ENCODE data around the gene PPARD.

PPARD gene

DNA sequence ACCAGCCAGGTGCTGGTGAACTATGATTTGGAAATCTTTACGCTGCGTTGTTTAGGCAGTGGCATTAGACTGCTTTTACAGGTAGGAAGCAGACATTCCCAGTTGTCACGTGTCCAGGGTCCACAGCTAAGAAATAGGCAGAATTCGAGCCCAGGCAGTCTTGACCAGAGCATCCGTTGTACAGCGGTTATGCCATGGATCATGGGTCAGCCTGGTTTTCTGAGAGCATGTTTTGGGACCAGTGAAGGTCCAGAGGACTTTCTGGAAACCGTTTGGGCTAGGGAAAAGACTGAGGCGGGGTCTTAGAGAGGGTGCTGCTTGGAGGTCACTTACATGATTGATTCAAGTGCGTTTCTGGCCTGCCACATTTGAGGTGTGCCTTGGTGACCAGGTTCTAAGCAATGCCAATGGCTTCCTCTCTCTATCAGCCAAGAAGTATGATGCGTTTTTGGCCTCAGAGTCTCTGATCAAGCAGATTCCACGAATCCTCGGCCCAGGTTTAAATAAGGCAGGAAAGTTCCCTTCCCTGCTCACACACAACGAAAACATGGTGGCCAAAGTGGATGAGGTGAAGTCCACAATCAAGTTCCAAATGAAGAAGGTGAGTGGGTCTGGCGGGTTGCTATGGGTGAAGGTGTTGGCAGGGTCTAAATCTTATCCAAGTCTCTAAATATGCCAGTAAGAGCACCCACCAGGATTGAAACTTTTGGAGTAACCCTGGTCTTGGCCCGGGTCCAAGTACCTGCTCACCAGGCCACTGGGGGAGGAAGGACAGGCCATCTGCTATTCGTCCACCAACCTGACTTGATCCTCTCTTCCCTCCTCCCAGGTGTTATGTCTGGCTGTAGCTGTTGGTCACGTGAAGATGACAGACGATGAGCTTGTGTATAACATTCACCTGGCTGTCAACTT lies 127.6 kb downstream of the PPARD start:
- no peak for DNase-seq

GRCh38 chr6:35470663-35471120 lies 128.3 kb downstream of the PPARD start:
- no peak for DNase-seq

GRCh38 chr6:35471836-35472345 lies 129.5 kb downstream of the PPARD start:
- DNase-seq, result no peak

DNA sequence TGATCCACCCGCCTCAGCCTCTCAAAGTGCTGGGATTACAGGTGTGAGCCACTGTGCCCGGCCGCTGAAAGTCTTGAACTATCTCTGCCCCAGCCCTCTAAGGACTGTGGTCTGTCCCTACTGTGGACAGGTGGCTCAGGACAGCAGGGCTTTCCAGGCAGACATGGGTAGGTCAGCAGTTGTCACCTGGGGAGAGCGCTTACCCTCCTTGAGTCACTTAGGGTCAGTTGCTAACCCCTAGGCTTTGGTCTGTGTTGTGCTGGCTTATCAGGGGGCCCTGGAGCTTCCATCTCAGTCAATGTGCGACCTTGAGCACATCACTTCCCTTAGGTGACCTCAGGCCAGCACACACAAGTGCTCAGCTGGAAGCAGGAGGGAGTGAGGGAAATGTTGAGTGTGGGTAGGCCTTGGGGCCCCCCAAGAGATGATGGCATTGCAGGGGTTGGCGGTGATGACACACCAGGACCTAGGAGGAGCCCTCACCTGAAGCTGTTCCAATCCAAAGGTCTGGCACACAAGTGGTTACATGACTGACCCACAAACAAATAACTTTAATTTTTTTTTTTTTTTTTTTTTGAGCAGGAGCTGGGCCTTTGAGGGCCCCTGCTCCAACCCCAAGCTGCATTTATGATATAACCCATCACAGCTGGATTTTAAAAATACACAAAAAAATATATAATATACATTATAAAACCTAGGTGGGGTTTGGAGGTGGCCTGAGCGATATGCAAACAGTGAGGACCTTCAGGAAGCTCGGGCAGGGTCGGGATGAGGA lies 130.9 kb downstream of the PPARD start:
- DNase-seq, result no peak

DNA sequence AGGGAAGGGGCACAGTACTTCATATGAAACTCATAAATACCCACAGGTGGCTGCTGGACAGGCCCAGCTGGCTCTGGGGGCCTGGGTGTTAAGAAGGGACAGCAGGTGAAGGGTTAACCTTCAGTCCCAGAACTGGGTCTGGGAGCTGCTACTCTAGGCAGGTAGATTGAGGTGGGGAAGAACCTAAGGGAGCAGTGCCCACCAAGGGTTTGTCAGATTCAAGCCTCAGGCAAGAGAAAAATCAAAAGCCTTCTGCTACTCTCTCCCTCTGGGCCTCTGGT lies 131.4 kb downstream of the PPARD start:
- no peak for DNase-seq

DNA sequence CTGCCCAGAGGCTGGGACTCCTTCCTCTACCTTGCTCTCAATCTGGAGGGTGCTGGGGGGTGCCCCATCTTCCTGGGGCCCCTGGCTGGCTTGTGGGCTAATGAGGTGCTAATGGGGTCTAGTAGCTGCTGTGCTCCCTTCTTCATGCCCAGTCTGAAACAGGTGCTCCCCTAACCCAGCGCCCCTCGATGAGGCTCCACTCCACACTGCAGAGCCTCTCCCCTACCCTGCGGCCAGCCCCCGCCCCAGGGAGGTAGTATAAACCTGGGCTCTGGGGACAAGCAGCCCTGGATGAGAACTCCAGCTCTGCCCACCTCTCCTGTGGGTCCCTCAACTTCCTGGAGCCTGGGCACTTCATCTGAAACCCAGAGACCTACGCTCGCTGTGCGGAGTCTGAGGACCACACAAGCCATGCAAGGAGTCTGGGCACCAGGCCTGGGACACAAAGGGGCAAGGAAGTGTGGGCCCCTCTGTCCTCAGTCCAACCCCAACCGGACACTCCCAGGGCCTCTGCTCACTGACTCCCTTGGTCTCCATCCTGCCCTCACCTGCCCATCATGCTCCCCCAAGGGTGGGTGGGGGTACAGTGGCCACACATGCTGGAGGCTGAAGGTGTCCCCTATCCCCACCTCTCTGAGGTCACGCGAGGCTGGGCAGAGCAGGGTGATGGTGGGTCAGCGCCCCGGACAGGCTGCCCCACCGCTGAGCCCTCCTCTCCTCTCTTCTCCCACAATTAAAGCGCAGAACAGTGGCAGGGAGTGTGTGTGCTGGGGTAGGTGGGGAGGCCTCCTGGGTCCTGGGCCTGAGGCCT lies 132.0 kb downstream of the PPARD start:
- no peak for DNase-seq

- no peak for DNase-seq
Measured at GRCh38 chr6:35474942-35475570, 132.7 kb downstream of the PPARD start.

DNA sequence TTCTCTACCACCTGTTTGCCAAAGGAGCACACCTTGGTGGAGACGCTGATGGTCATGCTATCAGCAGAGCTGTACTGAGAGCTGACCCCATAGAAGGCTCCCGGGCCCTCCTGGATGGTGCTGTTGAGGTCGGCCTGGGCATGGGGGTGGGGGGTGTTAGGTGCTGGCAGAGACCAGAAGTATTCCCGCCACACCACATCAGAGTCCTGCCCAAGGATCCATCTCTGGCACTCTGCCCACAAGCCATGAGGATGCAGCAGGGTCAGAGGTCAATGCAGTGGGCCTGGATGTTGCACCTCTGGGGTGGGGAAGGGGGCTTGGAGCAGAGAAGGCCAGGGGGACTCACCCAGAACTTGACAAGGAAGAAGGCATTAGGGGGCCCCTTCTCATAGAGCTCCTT lies 133.2 kb downstream of the PPARD start:
- no peak for DNase-seq

DNA sequence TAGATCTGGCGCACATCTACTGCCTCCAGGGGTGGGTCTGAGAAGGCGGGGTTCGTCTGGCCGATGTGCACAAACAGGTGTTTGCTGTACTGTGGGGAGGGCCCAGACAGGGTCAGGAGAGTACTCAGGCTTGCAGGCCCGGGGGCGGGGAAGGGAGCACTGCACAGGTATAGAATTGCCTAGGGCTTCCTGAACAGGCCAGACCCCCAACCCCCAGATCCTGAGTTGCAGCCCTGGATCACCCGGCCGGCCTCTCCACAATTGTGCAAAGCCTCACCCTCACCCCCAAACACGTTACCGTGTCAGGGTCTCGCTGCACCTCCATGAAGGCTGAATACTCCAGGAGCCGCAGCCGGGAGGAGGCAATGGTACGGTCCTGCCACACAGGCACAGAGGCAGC lies 133.6 kb downstream of the PPARD start:
- DNase-seq, result no peak

GRCh38 chr6:35477028-35477427 lies 134.7 kb downstream of the PPARD start:
- DNase-seq, result no peak
